Ramos (cell line): ENCODE results near the gene STPG3.

ENCODE experiments used
- in situ Hi-C: fragments of 300-500 bp; cut with MboI; formaldehyde crosslinking; loops from one replicate; pipeline ENCODE4 v1.14.3; 2022; ENCODE audit warnings: low sequenced_read_pairs; ENCODE audit not compliant: unreplicated experiment

The STPG3 gene

GRCh38 chr9:137296670-137297664 is 45.9 kb downstream of the STPG3 start:
- in situ Hi-C loops, result loop anchor here (10.0 kb wide), 1 partner anchor 228 kb away; no protein-coding TSS in a partner anchor

GRCh38 chr9:137297966-137298365 is 46.9 kb downstream of the STPG3 start:
- in situ Hi-C loops, result loop anchor here (10.0 kb wide), 1 partner anchor 227 kb away; no protein-coding TSS in a partner anchor

GRCh38 chr9:137298401-137299202 is 47.5 kb downstream of the STPG3 start:
- in situ Hi-C loops, result loop anchor here (10.0 kb wide), 1 partner anchor 226 kb away; no protein-coding TSS in a partner anchor

GRCh38 chr9:137299203-137299565 is 48.1 kb downstream of the STPG3 start:
- in situ Hi-C loops, result loop anchor here (10.0 kb wide), 1 partner anchor 226 kb away; no protein-coding TSS in a partner anchor

- in situ Hi-C loops, result loop anchor here (10.0 kb wide), 1 partner anchor 225 kb away; no protein-coding TSS in a partner anchor
Observed at GRCh38 chr9:137299938-137300337, 48.9 kb downstream of the STPG3 start.

GRCh38 chr9:137300567-137301080 is 49.5 kb downstream of the STPG3 start:
- in situ Hi-C loops, result no loop called here

- in situ Hi-C loops, result no loop called here
Observed at GRCh38 chr9:137301081-137301947, 50.2 kb downstream of the STPG3 start.

- in situ Hi-C loops, result no loop called here
Observed at GRCh38 chr9:137302118-137302448, 51.0 kb downstream of the STPG3 start, which contains the start of gene NRARP. Gene NRARP (minus strand): TSS chr9:137302271. CDS start chr9:137301928, 343 bp downstream.

- in situ Hi-C loops, result no loop called here
Observed at GRCh38 chr9:137302449-137303150, 51.5 kb downstream of the STPG3 start.
